HepG2 (cell line): Measurements from ENCODE around the gene THRB. TPM values are rescaled to one million over a fixed set of nuclear protein-coding genes. Genes with fewer than 3 reads are reported as not detected.

ENCODE experiments used
- ATAC-seq: fragments of 200-7000 bp; cut with Tn5 transposase; 3 replicates; pipeline ENCODE4 v1.9.1; 2020; ENCODE audit warnings: mild to moderate bottlenecking, moderate library complexity
- BruUV-seq: library from RNA; stranded (reverse); fragments of 400-500 nt; replicated peaks from 2 replicates; lab custom pipeline; 2021; lab: Mats Ljungman, UMichigan
- CTCF ChIA-PET: fragments of 300-600 bp; formaldehyde crosslinking; extraction: SDS; loops from one replicate; lab custom pipeline; 2021; ENCODE audit warnings: low total read pairs, inconsistent platforms, low intra/inter-chr PET ratio; lab: Yijun Ruan, JAX
- POLR2A ChIA-PET: fragments of 350-600 bp; sonication (Branson Sonifier 250); formaldehyde crosslinking; loops from one replicate; lab custom pipeline; 2020; ENCODE audit warnings: antibody characterized with exemption, inconsistent platforms; lab: Yijun Ruan, JAX
- DNase-seq: peaks from one replicate; pipeline ENCODE4 v3.0.0-alpha.2; 2015; ENCODE audit warnings: low spot score
- FAIRE-seq: peaks from 3 replicates; lab custom pipeline; 2011; peaks lifted over from hg19 to GRCh38; lab: Jason Lieb, UNC
- H2AFZ ChIP-seq: one replicate; pipeline ENCODE4 v1.6.1; 2011; ENCODE audit warnings: low read length, inconsistent platforms
- H3K27ac ChIP-seq: fragments of 300-600 bp; 3 replicates; pipeline ENCODE4 v1.8.0; 2011; ENCODE audit warnings: mixed run types, mild to moderate bottlenecking, mixed read lengths, low read length, inconsistent platforms; ENCODE audit not compliant: insufficient read depth; ENCODE audit errors: extremely low read length
- H3K27me3 ChIP-seq, 2 experiments: fragments of 200-600 bp in 1 of 2; 2 replicates in 1 of 2; 3 replicates in 1 of 2; pipeline versions ENCODE4 v1.6.0 to v1.8.0; 2011; ENCODE audit warnings: low read length in 2 of 2, mild to moderate bottlenecking in 2 of 2, moderate library complexity in 2 of 2, inconsistent platforms in 1 of 2; ENCODE audit not compliant: insufficient read depth in 2 of 2, control insufficient read depth in 1 of 2
- H3K36me3 ChIP-seq, 2 experiments: fragments of 200-600 bp in 1 of 2; replicated peaks in 1 of 2; 2 replicates in 1 of 2; 3 replicates in 1 of 2; pipeline versions ENCODE4 v1.5.1 to v1.8.0; 2011; ENCODE audit warnings: low read length in 2 of 2, inconsistent platforms in 1 of 2; ENCODE audit not compliant: insufficient read depth in 2 of 2, control insufficient read depth in 1 of 2
- H3K4me1 ChIP-seq: 2 replicates; pipeline ENCODE4 v1.5.1; 2012; ENCODE audit warnings: low read length, inconsistent platforms; ENCODE audit not compliant: insufficient read depth
- H3K4me2 ChIP-seq: 2 replicates; pipeline ENCODE4 v1.6.0; 2011; ENCODE audit warnings: low read depth, low read length, inconsistent platforms
- H3K4me3 ChIP-seq, 3 experiments: fragments of 200-600 bp in 1 of 3; sonication (generic), shearing (Covaris generic) in 1 of 3; replicated peaks in 1 of 3; 2 replicates each; pipeline ENCODE4 v1.5.1; 2011 to 2016; ENCODE audit warnings: low read length in 3 of 3, inconsistent platforms in 2 of 3, low read depth in 2 of 3, mild to moderate bottlenecking in 2 of 3, control low read depth in 1 of 3, mixed read lengths in 1 of 3; ENCODE audit not compliant: insufficient read depth in 1 of 3
- H3K79me2 ChIP-seq: one replicate; pipeline ENCODE4 v1.6.1; 2011; ENCODE audit warnings: low read length, inconsistent platforms; ENCODE audit not compliant: insufficient read depth
- H3K9ac ChIP-seq: 2 replicates; pipeline ENCODE4 v1.6.0; 2011; ENCODE audit warnings: mild to moderate bottlenecking, low read depth, low read length, inconsistent platforms; ENCODE audit not compliant: insufficient read depth
- H3K9me3 ChIP-seq: 2 replicates; pipeline ENCODE4 v1.5.1; 2012; ENCODE audit warnings: mild to moderate bottlenecking, low read length
- H4K20me1 ChIP-seq: 2 replicates; pipeline ENCODE4 v1.6.0; 2011; ENCODE audit warnings: inconsistent platforms, mild to moderate bottlenecking, low read length, moderate library complexity; ENCODE audit not compliant: insufficient read depth
- ADNP ChIP-seq: sonication (generic); formaldehyde crosslinking; IDR thresholded peaks from 2 replicates; pipeline ENCODE4 v1.4.0; 2020; ENCODE audit warnings: missing genetic modification reagents
- KAT2B ChIP-seq: fragments of 150-350 bp; IDR thresholded peaks from 2 replicates; pipeline ENCODE4 v1.6.1; 2014; ENCODE audit warnings: low read depth, low read length, borderline replicate concordance
- KDM4B ChIP-seq: sonication (generic); formaldehyde crosslinking; IDR thresholded peaks from 2 replicates; pipeline ENCODE4 v1.4.0; 2020; ENCODE audit warnings: missing genetic modification reagents
- KMT2A ChIP-seq: sonication (generic); formaldehyde crosslinking; IDR thresholded peaks from 2 replicates; pipeline ENCODE4 v1.4.0; 2020; ENCODE audit warnings: missing genetic modification reagents
- RORA ChIP-seq: sonication (generic); formaldehyde crosslinking; IDR thresholded peaks from 2 replicates; pipeline ENCODE4 v1.5.0; 2020; ENCODE audit warnings: mild to moderate bottlenecking, missing genetic modification reagents, moderate library complexity
- SMARCC2 ChIP-seq: fragments of 450-650 bp; IDR thresholded peaks from 2 replicates; pipeline ENCODE4 v1.6.1; 2017; ENCODE audit warnings: antibody characterized with exemption, mild to moderate bottlenecking
- STAG1 ChIP-seq: sonication (generic); formaldehyde crosslinking; IDR thresholded peaks from 2 replicates; pipeline ENCODE4 v1.4.0; 2020; ENCODE audit warnings: missing genetic modification reagents
- ZFP37 ChIP-seq: sonication (generic); formaldehyde crosslinking; IDR thresholded peaks from 2 replicates; pipeline ENCODE4 v1.4.0; 2020; ENCODE audit warnings: missing genetic modification reagents, borderline replicate concordance
- ZNF256 ChIP-seq: sonication (generic); formaldehyde crosslinking; conservative IDR thresholded peaks from 2 replicates; pipeline ENCODE4 v1.4.0; 2020; ENCODE audit warnings: missing genetic modification reagents
- ZNF570 ChIP-seq: sonication (generic); formaldehyde crosslinking; IDR thresholded peaks from 2 replicates; pipeline ENCODE4 v1.4.0; 2020; ENCODE audit warnings: mild to moderate bottlenecking, missing genetic modification reagents, borderline replicate concordance
- ZNF713 ChIP-seq: sonication (generic); formaldehyde crosslinking; IDR thresholded peaks from 2 replicates; pipeline ENCODE4 v1.4.0; 2020; ENCODE audit warnings: mild to moderate bottlenecking, missing genetic modification reagents
- ZNF720 ChIP-seq: sonication (generic); formaldehyde crosslinking; IDR thresholded peaks from 2 replicates; pipeline ENCODE4 v1.4.0; 2020; ENCODE audit warnings: missing genetic modification reagents
- ZNF772 ChIP-seq: sonication (generic); formaldehyde crosslinking; IDR thresholded peaks from 2 replicates; pipeline ENCODE4 v1.5.0; 2020; ENCODE audit warnings: mild to moderate bottlenecking, missing genetic modification reagents
- WGBS: methylation state at CpG from one replicate; pipeline ENCODE4 v1.1.6; 2017; ENCODE audit warnings: low lambda C conversion rate; 5-methylcytosine and 5-hydroxymethylcytosine counted together
- in situ Hi-C: cut with HindIII; loops from 2 replicates; pipeline ENCODE4 v1.10.0; 2017; ENCODE audit warnings: low pct_unique_long_range_greater_than_20kb; ENCODE audit not compliant: extremely low pct_ligation_motif_present
- intact Hi-C: fragments of 100-400 bp; cut with micrococcal nuclease; formaldehyde crosslinking; loops from one replicate; pipeline ENCODE4 v1.10.0; 2022; ENCODE audit not compliant: unreplicated experiment
- polyA plus RNA-seq, 8 experiments: library from polyadenylated mRNA; depleted of rRNA in 3 of 8; stranded (reverse) in 7 of 8; unstranded in 1 of 8; fragments of >200 nt; fragmentation: Illumina TruSeq in 4 of 8; extraction: Trizol in 4 of 8; gene quantifications; 2 replicates each; pipeline versions ENCODE4 v1.2.1 to v1.2.3, GENCODE V29; 2011 to 2016; ENCODE audit warnings: low read depth in 4 of 8, missing spikeins in 1 of 8, mixed read lengths in 1 of 8; ENCODE audit not compliant: insufficient read depth in 1 of 8
- total RNA-seq, 5 experiments: library from RNA; depleted of rRNA; stranded (reverse); fragments of >200 nt; fragmentation: Illumina TruSeq; extraction: Trizol; gene quantifications; 2 replicates each; pipeline ENCODE4 v1.2.3, GENCODE V29; 2016; ENCODE audit warnings: low read depth in 1 of 5
- TF ChIP-seq, protein P1 (sequence below): sonication (generic); formaldehyde crosslinking; IDR thresholded peaks from 2 replicates; pipeline ENCODE4 v1.8.1; 2023; ENCODE audit warnings: mild to moderate bottlenecking, moderate library complexity, missing genetic modification reagents
- TF ChIP-seq, protein P2 (sequence below): sonication (generic); formaldehyde crosslinking; IDR thresholded peaks from 2 replicates; pipeline ENCODE4 v1.8.0; 2023; ENCODE audit warnings: mild to moderate bottlenecking, missing genetic modification reagents
- TF ChIP-seq, protein P3 (sequence below): IDR thresholded peaks from 2 replicates; pipeline ENCODE4 v1.6.1; 2016; ENCODE audit warnings: mild to moderate bottlenecking

THRB gene
- total and polyA plus RNA-seq, 2 of the 13 experiments (the other 11 are each of a cell fraction or from before 2014, with no cell fraction given), result 4.7 to 22.7 TPM

DNA sequence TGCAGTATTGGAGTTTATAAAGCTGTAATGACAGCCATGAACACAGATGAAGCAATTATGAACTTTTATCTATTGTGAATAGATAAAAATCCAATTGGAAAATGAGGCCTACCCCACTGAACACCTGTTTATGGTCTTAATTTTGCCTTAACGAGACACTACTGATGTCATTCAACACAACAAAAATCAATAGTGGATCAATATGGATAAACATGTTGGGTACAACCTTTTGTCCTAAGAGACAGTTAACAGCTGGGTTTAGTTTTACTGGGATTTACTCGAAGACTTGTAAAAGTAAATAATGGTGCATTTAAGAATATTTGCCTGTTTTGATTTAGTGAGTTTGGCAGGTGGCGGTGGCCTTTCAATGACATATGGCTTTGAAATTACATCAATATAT is 331.7 kb downstream of the THRB start:
- 95% methylated on average over 3 of the region's 3 CpGs for WGBS
- ATAC-seq, result no peak
- POLR2A ChIA-PET, result no interaction called here

DNA sequence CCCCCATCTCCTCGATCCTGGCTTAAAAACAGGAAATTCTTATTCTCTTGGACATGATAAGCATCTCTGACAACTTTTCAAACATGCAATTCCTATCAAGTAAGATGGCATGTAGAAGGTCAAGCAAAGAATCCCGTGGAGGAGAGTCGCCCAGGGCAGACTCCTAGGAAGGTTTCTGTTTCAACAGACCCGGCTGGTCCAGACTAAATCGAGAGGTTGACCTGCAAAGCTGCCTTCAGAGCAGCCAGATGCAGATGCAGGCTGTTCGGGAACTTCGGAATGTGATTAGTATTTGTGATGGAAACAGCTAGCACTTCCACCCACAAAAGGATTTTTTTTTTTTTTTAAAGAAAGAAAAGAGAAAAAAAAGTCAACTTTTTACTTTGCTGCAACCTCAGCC is 332.8 kb downstream of the THRB start:
- POLR2A ChIA-PET, result interaction anchor here (0.7 kb wide), 1 partner anchor 349 kb away, joined by 3 read pairs; no protein-coding TSS in a partner anchor
- TF ChIP-seq SMARCC2 (no peak), RORA (no peak), ZNF772 (CRISPR knock-in tag) (no peak), ADNP (CRISPR knock-in tag) (no peak), ZNF713 (CRISPR knock-in tag) (no peak), ZNF570 (CRISPR knock-in tag) (no peak), ZNF256 (CRISPR knock-in tag) (no peak), ZNF720 (CRISPR knock-in tag) (no peak), KMT2A (CRISPR knock-in tag) (no peak), STAG1 (no peak)
- TF ChIP-seq, protein P1, sequence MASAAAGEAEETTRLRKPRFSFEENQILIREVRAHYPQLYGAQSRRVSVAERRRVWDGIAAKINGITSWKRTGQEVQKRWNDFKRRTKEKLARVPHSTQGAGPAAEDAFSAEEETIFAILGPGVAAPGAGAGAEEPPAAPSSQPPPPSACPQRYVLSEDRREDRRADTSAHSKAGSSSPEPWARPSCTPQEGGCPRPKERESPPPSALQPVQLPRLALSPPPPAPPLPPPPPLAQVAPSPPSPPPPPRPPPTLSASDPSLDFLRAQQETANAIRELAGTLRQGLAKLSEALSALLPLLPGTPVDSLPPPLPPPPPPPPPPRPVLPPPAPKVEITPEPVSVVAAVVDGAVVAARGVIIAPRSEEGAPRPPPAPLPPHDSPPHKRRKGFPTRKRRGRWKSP (CRISPR knock-in tag), result no peak
- TF ChIP-seq, protein P2, sequence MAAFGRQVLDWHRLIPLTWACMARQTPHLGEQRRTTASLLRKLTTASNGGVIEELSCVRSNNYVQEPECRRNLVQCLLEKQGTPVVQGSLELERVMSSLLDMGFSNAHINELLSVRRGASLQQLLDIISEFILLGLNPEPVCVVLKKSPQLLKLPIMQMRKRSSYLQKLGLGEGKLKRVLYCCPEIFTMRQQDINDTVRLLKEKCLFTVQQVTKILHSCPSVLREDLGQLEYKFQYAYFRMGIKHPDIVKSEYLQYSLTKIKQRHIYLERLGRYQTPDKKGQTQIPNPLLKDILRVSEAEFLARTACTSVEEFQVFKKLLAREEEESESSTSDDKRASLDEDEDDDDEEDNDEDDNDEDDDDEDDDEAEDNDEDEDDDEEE (CRISPR knock-in tag), result no peak
- TF ChIP-seq, protein P3, sequence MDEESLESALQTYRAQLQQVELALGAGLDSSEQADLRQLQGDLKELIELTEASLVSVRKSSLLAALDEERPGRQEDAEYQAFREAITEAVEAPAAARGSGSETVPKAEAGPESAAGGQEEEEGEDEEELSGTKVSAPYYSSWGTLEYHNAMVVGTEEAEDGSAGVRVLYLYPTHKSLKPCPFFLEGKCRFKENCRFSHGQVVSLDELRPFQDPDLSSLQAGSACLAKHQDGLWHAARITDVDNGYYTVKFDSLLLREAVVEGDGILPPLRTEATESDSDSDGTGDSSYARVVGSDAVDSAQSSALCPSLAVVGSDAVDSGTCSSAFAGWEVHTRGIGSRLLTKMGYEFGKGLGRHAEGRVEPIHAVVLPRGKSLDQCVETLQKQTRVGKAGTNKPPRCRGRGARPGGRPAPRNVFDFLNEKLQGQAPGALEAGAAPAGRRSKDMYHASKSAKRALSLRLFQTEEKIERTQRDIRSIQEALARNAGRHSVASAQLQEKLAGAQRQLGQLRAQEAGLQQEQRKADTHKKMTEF (CRISPR knock-in tag), result no peak

More for the DNA sequence above, 331.7 kb downstream of the THRB start:
- Histone ChIP-seq H3K36me3 (peaks cover 0 to 6% of the 10 kb centered on the region in 2 experiments; a peak in 2 of 5 replicates), H3K27ac (no peak overlapping the region), H3K9me3 (no peaks in the 10 kb centered on the region), H3K4me2 (no peak overlapping the region), H3K9ac (no peak overlapping the region), H3K27me3 (no peaks in the 10 kb centered on the region), H2AFZ (no peak overlapping the region), H3K79me2 (no peaks in the 10 kb centered on the region), H4K20me1 (no peaks in the 10 kb centered on the region), H3K4me3 (no peak overlapping the region), H3K4me1 (no peaks in the 10 kb centered on the region)
- FAIRE-seq (no peak), DNase-seq (no peak)
- CTCF ChIA-PET, result no interaction called here
- in situ Hi-C loops, result no loop called here
- intact Hi-C loops, result no loop called here
- no TSS peak for BruUV-seq
- TF ChIP-seq KAT2B (peak; percentile 56; the same call in 1 of the 2 replicates), KDM4B (CRISPR knock-in tag) (no peak), ZFP37 (no peak)

More for the DNA sequence above, 332.8 kb downstream of the THRB start:
- intact Hi-C loops, result no loop called here
- Histone ChIP-seq H3K79me2 (no peaks in the 10 kb centered on the region), H3K36me3 (peaks cover 0 to 6% of the 10 kb centered on the region in 2 experiments; a peak in 2 of 5 replicates), H2AFZ (no peak overlapping the region), H4K20me1 (no peaks in the 10 kb centered on the region), H3K27ac (no peak overlapping the region), H3K4me3 (no peak overlapping the region), H3K4me1 (no peaks in the 10 kb centered on the region), H3K27me3 (no peaks in the 10 kb centered on the region), H3K9me3 (no peaks in the 10 kb centered on the region), H3K9ac (no peak overlapping the region), H3K4me2 (no peak overlapping the region)
- ATAC-seq (no peak), DNase-seq (no peak), FAIRE-seq (no peak)
- WGBS, result 93% methylated on average over 7 of the region's 7 CpGs
- no TSS peak for BruUV-seq
- CTCF ChIA-PET, result no interaction called here
- in situ Hi-C loops, result no loop called here
